A549 (cell line): ENCODE measurements around the gene ELF5.

Source experiments
- EP300 ChIP-seq, 2 experiments: fragments of >200 bp; sonication (Bioruptor Twin); formaldehyde crosslinking; IDR thresholded peaks; 2 replicates in 1 of 2; 3 replicates in 1 of 2; pipeline ENCODE4 v1.6.1; 2016 to 2017
- MYC ChIP-seq: IDR thresholded peaks from 2 replicates; pipeline ENCODE4 v1.6.1; 2012; ENCODE audit warnings: mild to moderate bottlenecking, inconsistent platforms, low read length, improper control_type of control experiment, borderline replicate concordance
- POLR2A ChIP-seq: IDR thresholded peaks from 2 replicates; pipeline ENCODE4 v1.6.1; 2012; ENCODE audit warnings: mild to moderate bottlenecking, low read length
- ZC3H11A ChIP-seq: fragments of 450-650 bp; IDR thresholded peaks from 2 replicates; pipeline ENCODE4 v1.6.1; 2014; ENCODE audit warnings: antibody characterized with exemption, mild to moderate bottlenecking
- TF ChIP-seq, protein P1 (sequence below): fragments of >200 bp; sonication (Bioruptor Twin); formaldehyde crosslinking; IDR thresholded peaks from 3 replicates; pipeline ENCODE4 v1.5.1; 2016

DNA sequence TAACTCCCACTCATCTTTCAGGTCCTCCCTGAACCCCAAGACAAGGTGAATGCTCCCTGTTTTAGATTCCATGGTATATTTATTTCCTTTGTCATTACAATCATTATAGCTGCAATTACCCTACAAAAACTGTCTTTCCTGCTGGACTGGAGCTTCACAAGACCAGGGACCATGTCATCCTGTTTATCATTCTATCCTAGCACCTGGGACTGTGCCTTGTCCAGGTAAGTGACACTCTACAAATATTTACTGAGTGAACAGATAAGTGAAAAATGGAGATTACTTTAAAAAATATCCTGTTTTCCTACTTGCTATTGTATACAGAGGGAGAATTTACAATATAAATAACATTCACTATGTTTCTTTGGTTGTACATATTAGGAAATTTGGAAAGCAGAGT lies 22.5 kb upstream of the ELF5 start:
- TF ChIP-seq MYC (no peak), ZC3H11A (no peak), POLR2A (no peak), EP300 (IDR thresholded peaks at IDR 0.05) (no peak)
- TF ChIP-seq, protein P1, sequence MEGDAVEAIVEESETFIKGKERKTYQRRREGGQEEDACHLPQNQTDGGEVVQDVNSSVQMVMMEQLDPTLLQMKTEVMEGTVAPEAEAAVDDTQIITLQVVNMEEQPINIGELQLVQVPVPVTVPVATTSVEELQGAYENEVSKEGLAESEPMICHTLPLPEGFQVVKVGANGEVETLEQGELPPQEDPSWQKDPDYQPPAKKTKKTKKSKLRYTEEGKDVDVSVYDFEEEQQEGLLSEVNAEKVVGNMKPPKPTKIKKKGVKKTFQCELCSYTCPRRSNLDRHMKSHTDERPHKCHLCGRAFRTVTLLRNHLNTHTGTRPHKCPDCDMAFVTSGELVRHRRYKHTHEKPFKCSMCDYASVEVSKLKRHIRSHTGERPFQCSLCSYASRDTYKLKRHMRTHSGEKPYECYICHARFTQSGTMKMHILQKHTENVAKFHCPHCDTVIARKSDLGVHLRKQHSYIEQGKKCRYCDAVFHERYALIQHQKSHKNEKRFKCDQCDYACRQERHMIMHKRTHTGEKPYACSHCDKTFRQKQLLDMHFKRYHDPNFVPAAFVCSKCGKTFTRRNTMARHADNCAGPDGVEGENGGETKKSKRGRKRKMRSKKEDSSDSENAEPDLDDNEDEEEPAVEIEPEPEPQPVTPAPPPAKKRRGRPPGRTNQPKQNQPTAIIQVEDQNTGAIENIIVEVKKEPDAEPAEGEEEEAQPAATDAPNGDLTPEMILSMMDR = no peak
